Progenitor cell of endocrine pancreas (in vitro differentiated cells): Measurements from ENCODE around the gene RELB. TPM values are rescaled to one million over a fixed set of nuclear protein-coding genes. Genes with fewer than 3 reads are reported as not detected.

Experiments
- DNase-seq: peaks from one replicate; pipeline ENCODE4 v3.0.0; 2021; ENCODE audit warnings: low spot score; ENCODE audit not compliant: unreplicated experiment
- H3K27ac Mint-ChIP-seq: 2 replicates; pipeline ENCODE4 v1.8.0; 2021; ENCODE audit warnings: mild to moderate bottlenecking, moderate library complexity, mixed read lengths
- H3K27me3 Mint-ChIP-seq: 2 replicates; pipeline ENCODE4 v1.8.0; 2021; ENCODE audit warnings: mixed read lengths
- H3K36me3 Mint-ChIP-seq: 2 replicates; pipeline ENCODE4 v1.8.0; 2022; ENCODE audit warnings: mixed read lengths; ENCODE audit not compliant: insufficient read depth
- H3K4me1 Mint-ChIP-seq: 2 replicates; pipeline ENCODE4 v1.8.0; 2021; ENCODE audit warnings: low read depth, mixed read lengths
- H3K4me3 Mint-ChIP-seq: 2 replicates; pipeline ENCODE4 v1.8.0; 2021; ENCODE audit warnings: low read depth, mild to moderate bottlenecking, moderate library complexity, mixed read lengths
- H3K9me3 Mint-ChIP-seq: 2 replicates; pipeline ENCODE4 v1.8.0; 2021; ENCODE audit warnings: low read depth, mixed read lengths
- CTCF ChIP-seq: fragments of 200-600 bp; sonication (generic); IDR thresholded peaks from one replicate; pipeline ENCODE4 v1.5.0; 2021; ENCODE audit warnings: antibody characterized with exemption, mild to moderate bottlenecking; ENCODE audit not compliant: unreplicated experiment
- total RNA-seq: library from RNA; stranded (reverse); gene quantifications from 2 replicates; pipeline ENCODE4 v1.2.1, GENCODE V29; 2021

Gene RELB
- total RNA-seq, 1 donor from 2014 or later = 6.8 TPM

DNA sequence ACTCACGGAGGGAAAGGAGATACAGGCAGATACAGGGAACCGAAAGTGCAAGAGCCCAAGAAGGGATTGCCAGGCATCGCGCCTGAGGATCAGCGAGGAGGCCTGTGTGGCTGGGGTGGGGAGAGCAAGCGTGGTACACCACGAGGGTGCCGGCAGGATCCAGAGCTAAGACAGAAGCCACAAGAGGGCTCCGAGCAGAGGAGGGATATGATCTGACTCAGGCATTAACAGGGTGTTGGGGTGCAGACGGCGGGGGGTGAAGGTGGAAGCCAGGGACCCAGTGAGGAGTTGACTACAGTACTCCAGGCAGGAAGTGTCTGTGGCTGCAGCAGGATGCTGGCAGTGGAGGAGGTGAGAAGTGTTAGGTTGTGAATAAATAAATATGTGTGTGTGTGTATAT is 86.3 kb downstream of the RELB start:
- DNase-seq = no peak
- Mint-ChIP-seq H3K27ac (no peak overlapping the region), H3K36me3 (peaks cover 10% of the 10 kb centered on the region), H3K4me1 (peaks cover 8% of the 10 kb centered on the region), H3K4me3 (no peak overlapping the region), H3K9me3 (no peaks in the 10 kb centered on the region), H3K27me3 (no peaks in the 10 kb centered on the region)
- TF ChIP-seq CTCF = no peak

Other genes starting within 250 kb of the RELB start
- gene CBLC, start 223.6 kb upstream of the RELB start, total RNA-seq = 15.4 and 16.2 TPM in 2 replicates
- gene BCAM, start 192.4 kb upstream of the RELB start, total RNA-seq = 197 and 211 TPM in 2 replicates
- 201 and 203 TPM in 2 replicates for gene NECTIN2, start 155.2 kb upstream of the RELB start, total RNA-seq
- gene TOMM40, start 110.2 kb upstream of the RELB start, total RNA-seq = 63.0 and 67.1 TPM in 2 replicates
- gene APOE, start 95.7 kb upstream of the RELB start, total RNA-seq = 198 and 233 TPM in 2 replicates
- gene APOC1, start 86.9 kb upstream of the RELB start, total RNA-seq = 85.5 and 89.4 TPM in 2 replicates
- gene APOC4, start 59.2 kb upstream of the RELB start, total RNA-seq = not detected in 2 replicates
- not detected in 2 replicates for gene APOC2, start 55.4 kb upstream of the RELB start, total RNA-seq
- 95.5 and 98.8 TPM in 2 replicates for gene CLPTM1, start 46.1 kb upstream of the RELB start, total RNA-seq
- 111 and 123 TPM in 2 replicates for gene CLASRP, start 37.6 kb downstream of the RELB start, total RNA-seq
- 1.1 and 1.3 TPM in 2 replicates for gene ZNF296, start 75.0 kb downstream of the RELB start, total RNA-seq
- 29.8 and 39.4 TPM in 2 replicates for gene GEMIN7, start 77.8 kb downstream of the RELB start, total RNA-seq
- gene PPP1R37, start 91.7 kb downstream of the RELB start, total RNA-seq = 44.8 and 45.8 TPM in 2 replicates
- 0.34 and 0.53 TPM in 2 replicates for gene NKPD1, start 159.5 kb downstream of the RELB start, total RNA-seq
- gene TRAPPC6A, start 176.8 kb downstream of the RELB start, total RNA-seq = 40.4 and 43.8 TPM in 2 replicates
- 8.7 and 9.1 TPM in 2 replicates for gene BLOC1S3, start 177.3 kb downstream of the RELB start, total RNA-seq
- not detected in 2 replicates for gene EXOC3L2, start 243.9 kb downstream of the RELB start, total RNA-seq
- 57.5 and 60.4 TPM in 2 replicates for gene MARK4, start 249.8 kb downstream of the RELB start, total RNA-seq